Measurements from ENCODE around the gene RIF1. TPM values are rescaled to one million over a fixed set of nuclear protein-coding genes. Genes with fewer than 3 reads are reported as not detected.

The RIF1 gene
- total RNA-seq, 6 experiments from 2014 or later = 10.3 to 16.0 (median 13.4) TPM

GRCh38 chr2:151508519-151508918 is 98.8 kb downstream of the RIF1 start:
- H3K4me1 ChIP-seq = no peaks in the 10 kb centered on the region
- no peak overlapping the region for H3K27ac ChIP-seq
- ATAC-seq (no peak), DNase-seq (no peak)
- no peaks in the 10 kb centered on the region for H3K9me3 ChIP-seq
- no peaks in the 10 kb centered on the region for H3K36me3 ChIP-seq
- WGBS (ENCODE audit: insufficient coverage, low coverage, low lambda C conversion rate, missing lambda C conversion rate) = 100% methylated on average over 2 of the region's 3 CpGs
- TF ChIP-seq, protein P1, sequence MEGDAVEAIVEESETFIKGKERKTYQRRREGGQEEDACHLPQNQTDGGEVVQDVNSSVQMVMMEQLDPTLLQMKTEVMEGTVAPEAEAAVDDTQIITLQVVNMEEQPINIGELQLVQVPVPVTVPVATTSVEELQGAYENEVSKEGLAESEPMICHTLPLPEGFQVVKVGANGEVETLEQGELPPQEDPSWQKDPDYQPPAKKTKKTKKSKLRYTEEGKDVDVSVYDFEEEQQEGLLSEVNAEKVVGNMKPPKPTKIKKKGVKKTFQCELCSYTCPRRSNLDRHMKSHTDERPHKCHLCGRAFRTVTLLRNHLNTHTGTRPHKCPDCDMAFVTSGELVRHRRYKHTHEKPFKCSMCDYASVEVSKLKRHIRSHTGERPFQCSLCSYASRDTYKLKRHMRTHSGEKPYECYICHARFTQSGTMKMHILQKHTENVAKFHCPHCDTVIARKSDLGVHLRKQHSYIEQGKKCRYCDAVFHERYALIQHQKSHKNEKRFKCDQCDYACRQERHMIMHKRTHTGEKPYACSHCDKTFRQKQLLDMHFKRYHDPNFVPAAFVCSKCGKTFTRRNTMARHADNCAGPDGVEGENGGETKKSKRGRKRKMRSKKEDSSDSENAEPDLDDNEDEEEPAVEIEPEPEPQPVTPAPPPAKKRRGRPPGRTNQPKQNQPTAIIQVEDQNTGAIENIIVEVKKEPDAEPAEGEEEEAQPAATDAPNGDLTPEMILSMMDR (IDR thresholded peaks at IDR 0.05) = no peak
- no peak for TF ChIP-seq POLR2A (IDR thresholded peaks at IDR 0.05)
- no peak overlapping the region for H3K4me3 ChIP-seq
- intact Hi-C loops (cut with DNase I) = no loop called here
- H3K27me3 ChIP-seq = no peaks in the 10 kb centered on the region

DNA sequence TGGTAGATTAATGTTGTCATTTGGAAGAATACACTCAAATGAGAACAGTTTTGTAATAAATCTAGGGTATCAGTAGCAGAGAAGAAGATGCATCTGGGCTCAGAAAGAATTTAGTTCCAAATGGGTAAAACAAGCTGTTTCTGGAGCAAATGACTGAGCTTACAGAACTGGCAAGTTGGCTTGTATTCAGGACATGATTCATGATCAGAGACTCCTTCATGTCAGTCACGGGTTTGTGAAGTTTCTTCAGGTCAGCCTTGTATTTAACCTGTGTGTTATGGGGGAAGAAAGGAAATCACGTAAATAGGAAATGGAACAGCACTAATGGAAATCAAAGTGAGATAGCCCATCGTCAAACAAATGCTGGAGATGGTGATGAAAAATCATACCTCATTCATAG is 109.1 kb downstream of the RIF1 start:
- no peaks in the 10 kb centered on the region for H3K9me3 ChIP-seq
- 75% methylated on average over 3 of the region's 3 CpGs for WGBS (ENCODE audit: insufficient coverage, low coverage, low lambda C conversion rate, missing lambda C conversion rate)
- TF ChIP-seq, protein P1 (IDR thresholded peaks at IDR 0.05) = no peak
- no peak for TF ChIP-seq POLR2A (IDR thresholded peaks at IDR 0.05)
- H3K4me3 ChIP-seq = no peak overlapping the region
- no peaks in the 10 kb centered on the region for H3K27me3 ChIP-seq
- H3K27ac ChIP-seq = no peak overlapping the region
- H3K36me3 ChIP-seq = no peaks in the 10 kb centered on the region
- no peaks in the 10 kb centered on the region for H3K4me1 ChIP-seq
- no peak for ATAC-seq
- intact Hi-C loops (cut with DNase I) = no loop called here
- no peak for DNase-seq

DNA sequence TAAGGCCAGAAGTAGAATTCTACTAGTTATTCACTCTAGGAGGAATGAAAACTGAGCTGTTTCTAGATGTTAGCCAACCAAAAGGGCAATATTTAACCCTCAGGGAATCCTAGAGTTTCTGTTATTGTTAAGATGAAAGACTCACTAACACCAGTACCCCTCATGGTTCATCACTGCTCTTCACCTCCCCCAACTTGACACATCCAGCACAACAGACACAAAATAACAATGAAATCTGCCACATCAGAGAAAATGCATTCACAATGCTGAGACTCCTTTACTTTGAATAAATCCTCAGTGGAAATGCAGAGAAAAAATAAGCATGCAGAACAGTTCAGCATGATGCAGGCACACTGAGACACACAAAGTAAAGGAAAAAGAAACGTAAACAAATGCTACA is 111.3 kb downstream of the RIF1 start:
- H3K4me3 ChIP-seq = no peak overlapping the region
- TF ChIP-seq, protein P1 (IDR thresholded peaks at IDR 0.05) = no peak
- TF ChIP-seq POLR2A (IDR thresholded peaks at IDR 0.05) = no peak
- H3K4me1 ChIP-seq = no peaks in the 10 kb centered on the region
- ATAC-seq (no peak), DNase-seq (no peak)
- no peaks in the 10 kb centered on the region for H3K9me3 ChIP-seq
- no peak overlapping the region for H3K27ac ChIP-seq
- intact Hi-C loops (cut with DNase I) = no loop called here
- no peaks in the 10 kb centered on the region for H3K27me3 ChIP-seq
- WGBS (ENCODE audit: insufficient coverage, low coverage, low lambda C conversion rate, missing lambda C conversion rate) = 83% methylated on average over 1 of the region's 1 CpG
- H3K36me3 ChIP-seq = no peaks in the 10 kb centered on the region

DNA sequence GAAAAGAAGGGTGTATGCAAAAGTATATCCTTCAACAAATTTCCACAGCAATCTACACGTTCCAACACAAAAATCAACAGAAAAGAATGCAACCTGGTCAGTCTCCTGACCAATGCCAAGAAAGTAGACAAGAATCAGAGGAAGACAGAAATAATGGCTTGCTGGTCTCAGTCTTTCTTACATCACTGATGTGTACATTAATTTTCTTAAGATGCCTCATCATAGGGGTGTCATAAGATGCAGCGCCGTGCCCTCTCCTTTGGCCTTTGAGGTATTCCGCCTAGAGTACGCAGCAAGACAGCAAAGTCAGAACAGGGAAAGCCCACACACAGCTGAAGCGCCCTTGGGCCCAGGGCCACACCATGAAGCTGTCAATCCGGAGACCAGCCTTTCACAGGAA is 112.9 kb downstream of the RIF1 start:
- H3K36me3 ChIP-seq = no peaks in the 10 kb centered on the region
- ATAC-seq (no peak), DNase-seq (no peak)
- H3K4me3 ChIP-seq = no peak overlapping the region
- 88% methylated on average over 5 of the region's 7 CpGs for WGBS (ENCODE audit: insufficient coverage, low coverage, low lambda C conversion rate, missing lambda C conversion rate)
- no peak for TF ChIP-seq POLR2A (IDR thresholded peaks at IDR 0.05)
- TF ChIP-seq, protein P1 (IDR thresholded peaks at IDR 0.05) = no peak
- H3K9me3 ChIP-seq = no peaks in the 10 kb centered on the region
- H3K4me1 ChIP-seq = no peaks in the 10 kb centered on the region
- intact Hi-C loops (cut with DNase I) = no loop called here
- H3K27me3 ChIP-seq = no peaks in the 10 kb centered on the region
- H3K27ac ChIP-seq = no peak overlapping the region

DNA sequence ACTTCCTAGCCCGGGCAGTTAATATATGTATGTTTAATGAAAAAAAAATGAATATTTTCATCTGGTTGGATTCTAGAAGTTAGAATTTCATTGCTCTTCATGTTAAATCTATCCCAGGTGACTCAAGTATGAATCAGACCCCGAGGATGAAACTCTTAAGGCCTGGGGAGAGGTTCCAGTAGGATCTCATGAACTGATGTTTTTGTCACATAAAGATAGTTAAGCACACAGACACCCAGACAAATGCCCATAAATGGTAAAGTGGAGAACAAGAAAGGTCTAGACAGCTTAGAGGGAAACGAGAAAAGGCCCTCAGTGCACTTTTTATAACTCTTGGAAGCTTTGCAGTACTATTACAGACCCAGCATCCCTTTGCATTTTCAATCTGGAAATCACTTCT is 114.1 kb downstream of the RIF1 start:
- intact Hi-C loops (cut with DNase I) = no loop called here
- no peak for ATAC-seq
- 80% methylated on average over 3 of the region's 3 CpGs for WGBS (ENCODE audit: insufficient coverage, low coverage, low lambda C conversion rate, missing lambda C conversion rate)

More for the DNA sequence above, 114.1 kb downstream of the RIF1 start:
- Histone ChIP-seq H3K4me3 (no peak overlapping the region), H3K36me3 (no peaks in the 10 kb centered on the region), H3K4me1 (no peaks in the 10 kb centered on the region), H3K9me3 (no peaks in the 10 kb centered on the region), H3K27ac (no peak overlapping the region), H3K27me3 (no peaks in the 10 kb centered on the region)
- no peak for DNase-seq
- no peak for TF ChIP-seq POLR2A (IDR thresholded peaks at IDR 0.05)
- TF ChIP-seq, protein P1 (IDR thresholded peaks at IDR 0.05) = no peak
